Renal cortical epithelial cell (primary cell): ENCODE results near the gene GPR142. TPM values are rescaled to one million over a fixed set of nuclear protein-coding genes. Genes with fewer than 3 reads are reported as not detected.

Experiments
- DNase-seq: peaks from one replicate; pipeline ENCODE4 v3.0.0-alpha.2; 2011; ENCODE audit warnings: low read depth
- total RNA-seq: library from RNA; depleted of rRNA; stranded (reverse); fragments of >200 nt; gene quantifications from 2 replicates; pipeline ENCODE4 v1.2.3, GENCODE V29; 2014

GPR142 gene, protein sequence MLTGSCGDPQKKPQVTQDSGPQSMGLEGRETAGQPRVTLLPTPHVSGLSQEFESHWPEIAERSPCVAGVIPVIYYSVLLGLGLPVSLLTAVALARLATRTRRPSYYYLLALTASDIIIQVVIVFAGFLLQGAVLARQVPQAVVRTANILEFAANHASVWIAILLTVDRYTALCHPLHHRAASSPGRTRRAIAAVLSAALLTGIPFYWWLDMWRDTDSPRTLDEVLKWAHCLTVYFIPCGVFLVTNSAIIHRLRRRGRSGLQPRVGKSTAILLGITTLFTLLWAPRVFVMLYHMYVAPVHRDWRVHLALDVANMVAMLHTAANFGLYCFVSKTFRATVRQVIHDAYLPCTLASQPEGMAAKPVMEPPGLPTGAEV
- not detected in 2 replicates for total RNA-seq

- DNase-seq = no peak
Measured at GRCh38 chr17:74367206-74367605, at the start of gene GPR142. Gene GPR142, plus strand, starts transcription at chr17:74367506. Its CDS starts 2,035 bp downstream, at chr17:74369541.

DNA sequence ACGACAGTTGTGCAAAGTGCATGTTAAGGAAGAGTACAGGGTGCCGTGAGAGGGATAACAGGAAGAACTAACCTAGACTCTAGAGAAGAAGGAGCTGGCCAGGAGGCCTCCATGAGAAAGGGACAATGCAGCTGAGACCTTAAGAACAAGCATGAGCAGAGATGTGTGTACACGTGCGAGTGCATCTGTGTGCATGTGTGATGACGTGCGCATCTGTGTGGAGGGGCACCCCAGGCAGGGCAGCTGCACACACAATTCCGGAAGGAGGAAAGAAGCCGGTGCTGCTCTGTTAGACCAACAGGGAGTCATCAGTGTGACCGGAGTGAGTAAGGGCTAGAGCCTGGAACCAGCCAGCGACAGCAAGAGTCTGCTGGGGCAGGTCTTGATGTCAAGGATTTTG lies 48.9 kb upstream of the GPR142 start:
- no peak for DNase-seq

- no peak for DNase-seq
Measured at GRCh38 chr17:74324521-74324920, 42.8 kb upstream of the GPR142 start.

DNA sequence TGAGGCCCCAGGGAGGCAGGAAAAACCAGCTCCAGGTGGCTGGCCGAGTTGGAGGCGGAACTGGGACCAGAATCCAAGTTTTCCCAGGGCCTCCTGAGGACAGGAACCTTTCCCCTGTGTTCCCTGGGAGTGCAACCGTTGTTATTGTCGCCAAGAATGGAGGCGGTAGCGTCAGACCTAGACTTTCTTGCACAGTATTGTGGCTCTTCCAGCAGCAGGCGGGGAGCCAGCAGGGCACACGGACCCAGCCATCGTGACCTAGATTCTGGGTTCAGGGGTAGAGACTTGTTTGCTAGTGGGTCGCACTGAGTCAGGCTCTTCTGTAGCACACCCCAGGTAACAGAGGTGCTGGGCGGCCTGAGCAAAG lies 41.9 kb upstream of the GPR142 start:
- no peak for DNase-seq

GRCh38 chr17:74325743-74326379 lies 41.4 kb upstream of the GPR142 start, which contains the start of gene KIF19:
Gene KIF19, plus strand, starts transcription at chr17:74326226. Its CDS starts 124 bp downstream, at chr17:74326350.
- DNase-seq = no peak

GRCh38 chr17:74326506-74326905 lies 40.8 kb upstream of the GPR142 start:
- no peak for DNase-seq

DNA sequence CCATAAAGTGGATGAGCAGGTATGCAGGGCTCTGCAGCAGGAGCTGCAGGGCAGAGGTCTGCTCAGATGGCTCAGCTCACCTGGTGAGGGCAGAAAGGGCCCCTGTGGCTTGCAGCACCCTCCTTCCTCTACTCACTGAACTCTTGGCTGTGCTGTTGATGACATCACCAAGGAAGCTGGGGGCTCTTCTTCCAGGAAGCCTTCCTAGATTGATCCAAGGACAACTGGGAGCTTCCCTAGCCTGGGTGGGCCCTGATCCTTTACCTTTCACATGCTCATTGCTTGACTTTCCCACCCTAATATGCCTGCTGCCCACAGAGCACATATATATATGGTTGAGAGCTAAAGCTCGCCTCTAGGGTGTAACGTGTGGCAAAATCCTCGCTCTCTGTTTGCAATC lies 38.8 kb upstream of the GPR142 start:
- DNase-seq = no peak

GRCh38 chr17:74329378-74329777 lies 37.9 kb upstream of the GPR142 start:
- DNase-seq = no peak

DNA sequence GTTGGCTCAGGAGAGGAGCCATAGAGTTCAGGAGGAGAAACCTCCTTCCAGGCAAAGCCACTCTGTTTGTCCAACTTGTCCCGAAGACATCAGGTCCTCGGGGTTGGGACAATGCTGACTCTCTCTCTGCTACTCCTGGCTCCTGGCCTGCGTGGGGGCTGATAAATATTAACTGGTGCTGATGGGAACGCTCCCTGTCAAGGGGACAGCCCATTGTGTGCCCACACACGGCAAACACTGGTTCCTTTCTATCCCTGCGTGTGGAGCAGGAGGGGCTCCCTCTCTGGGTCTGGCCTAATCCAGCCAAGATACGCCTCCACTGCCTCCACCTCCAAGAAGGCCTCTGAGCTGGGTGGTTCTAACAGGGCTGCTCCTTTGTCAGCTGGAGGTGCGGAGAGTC lies 36.9 kb upstream of the GPR142 start:
- no peak for DNase-seq

DNA sequence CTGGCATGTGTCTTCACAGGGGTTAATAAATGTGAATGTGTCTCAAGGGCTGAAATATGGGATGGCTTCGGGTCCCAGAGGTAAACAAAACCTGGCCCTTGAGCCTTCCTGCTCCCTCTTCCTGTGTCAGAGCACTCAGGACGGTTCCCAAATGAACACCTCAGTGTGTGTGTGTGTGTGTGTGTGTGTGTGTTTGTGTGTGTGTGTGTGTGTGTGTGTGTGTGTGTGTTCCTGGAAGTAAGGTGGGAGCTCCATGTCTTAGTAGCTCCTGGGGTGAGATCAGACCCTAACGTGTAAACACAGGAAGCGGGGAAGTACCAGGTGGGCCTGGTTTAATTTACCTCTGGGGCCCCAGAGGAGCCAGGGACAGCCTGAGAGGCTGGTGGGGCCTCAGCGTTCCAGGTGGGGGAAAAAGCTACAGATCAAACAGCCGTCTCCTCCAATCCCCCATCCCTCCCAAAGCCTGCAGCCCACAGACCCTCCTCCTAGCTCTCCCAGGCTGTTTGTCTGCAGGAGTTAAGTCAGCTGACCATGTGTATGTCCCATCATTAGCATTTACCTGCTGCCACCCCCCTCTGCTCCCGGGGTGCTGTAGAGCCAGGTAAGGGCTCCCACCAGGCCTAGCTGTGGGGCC lies 35.2 kb upstream of the GPR142 start:
- DNase-seq = no peak

GRCh38 chr17:74332763-74333283 lies 34.5 kb upstream of the GPR142 start:
- no peak for DNase-seq

DNA sequence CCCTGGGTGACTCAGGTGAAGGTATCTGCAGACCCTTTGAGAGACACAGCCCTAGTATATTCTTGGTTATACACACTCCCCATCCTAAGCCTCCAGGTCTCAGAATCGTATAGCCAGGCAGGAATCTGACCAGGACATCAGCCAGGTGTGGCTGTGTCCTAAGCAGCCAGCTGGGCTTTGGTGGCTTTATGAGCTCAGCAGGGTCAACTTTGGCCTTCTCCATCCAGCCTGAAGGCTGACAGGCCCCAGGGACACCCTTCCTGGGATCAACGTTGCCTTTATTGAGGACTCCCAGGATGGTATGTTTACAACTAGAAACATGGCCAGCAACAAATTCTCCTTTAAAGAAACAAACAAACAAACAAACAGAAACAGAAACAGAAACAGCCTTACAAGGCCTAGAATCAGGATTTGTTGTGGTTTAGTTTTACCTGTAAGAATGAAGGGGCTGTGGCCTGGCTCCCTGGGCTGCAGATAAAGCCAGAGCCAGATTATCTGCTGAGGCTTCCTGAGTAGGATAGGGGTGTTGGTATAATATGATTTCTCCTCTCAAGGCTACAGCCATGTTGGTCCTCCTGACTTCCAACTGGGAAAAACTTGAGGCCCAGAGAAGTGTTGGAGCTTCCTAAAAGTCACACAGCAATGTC lies 32.8 kb upstream of the GPR142 start:
- no peak for DNase-seq

- DNase-seq = no peak
Measured at GRCh38 chr17:74335529-74336062, 31.7 kb upstream of the GPR142 start.

GRCh38 chr17:74336307-74336706 lies 31.0 kb upstream of the GPR142 start:
- no peak for DNase-seq

DNA sequence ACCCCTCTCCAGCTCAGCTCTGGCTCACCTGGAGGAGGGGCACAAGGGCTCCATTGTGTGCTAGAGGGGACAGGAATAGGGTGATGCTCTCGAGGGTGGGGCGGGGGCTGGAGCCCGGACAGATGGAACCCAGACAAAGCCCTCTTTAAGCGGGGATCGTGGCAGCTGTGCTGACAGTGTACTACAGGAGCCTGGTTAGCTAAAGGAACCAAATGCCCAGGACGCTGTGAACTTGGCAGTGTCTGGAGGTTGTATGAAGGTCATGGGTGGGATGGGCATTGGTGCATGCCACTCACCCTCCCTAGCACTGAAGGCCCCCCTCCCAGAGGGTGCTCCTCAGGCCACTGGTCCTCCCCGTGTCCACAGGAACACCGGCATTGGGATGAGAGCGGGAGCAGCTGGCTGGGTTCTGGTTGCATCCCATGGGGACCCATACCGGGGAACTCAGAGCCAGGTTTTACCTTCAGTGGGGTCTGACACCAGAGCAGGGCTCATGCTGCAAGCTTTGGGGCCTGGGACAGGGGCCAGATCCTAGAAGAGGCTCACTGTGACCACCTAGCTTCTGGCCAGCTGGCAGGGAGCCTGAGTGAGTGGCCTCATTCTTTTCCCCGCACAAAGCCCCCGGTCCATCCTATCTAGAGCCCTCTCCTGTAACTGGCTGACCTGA lies 29.3 kb upstream of the GPR142 start:
- no peak for DNase-seq

- no peak for DNase-seq
Measured at GRCh38 chr17:74339537-74340195, 27.6 kb upstream of the GPR142 start.

GRCh38 chr17:74340470-74341023 lies 26.8 kb upstream of the GPR142 start:
- DNase-seq = no peak

- DNase-seq = no peak
Measured at GRCh38 chr17:74342224-74342623, 25.1 kb upstream of the GPR142 start.

DNA sequence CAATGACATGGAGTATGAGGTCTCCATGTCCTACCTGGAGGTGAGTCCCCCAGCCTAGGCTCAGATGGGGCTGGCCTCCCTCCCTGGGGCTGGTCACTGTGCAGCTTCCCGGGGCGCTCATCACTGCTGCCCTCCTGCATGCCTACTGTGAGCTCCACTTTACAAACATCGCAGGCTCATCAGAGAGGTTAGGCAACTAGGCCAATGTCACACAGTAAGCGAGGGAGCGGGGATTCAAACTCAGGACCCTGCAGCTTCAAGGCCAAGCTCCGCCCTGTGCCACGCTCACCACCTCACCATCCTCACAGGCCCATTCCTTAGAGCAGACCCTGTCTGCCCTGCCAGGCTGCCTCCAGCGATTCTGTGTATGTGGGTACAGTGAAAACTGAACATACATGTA lies 24.2 kb upstream of the GPR142 start:
- no peak for DNase-seq

DNA sequence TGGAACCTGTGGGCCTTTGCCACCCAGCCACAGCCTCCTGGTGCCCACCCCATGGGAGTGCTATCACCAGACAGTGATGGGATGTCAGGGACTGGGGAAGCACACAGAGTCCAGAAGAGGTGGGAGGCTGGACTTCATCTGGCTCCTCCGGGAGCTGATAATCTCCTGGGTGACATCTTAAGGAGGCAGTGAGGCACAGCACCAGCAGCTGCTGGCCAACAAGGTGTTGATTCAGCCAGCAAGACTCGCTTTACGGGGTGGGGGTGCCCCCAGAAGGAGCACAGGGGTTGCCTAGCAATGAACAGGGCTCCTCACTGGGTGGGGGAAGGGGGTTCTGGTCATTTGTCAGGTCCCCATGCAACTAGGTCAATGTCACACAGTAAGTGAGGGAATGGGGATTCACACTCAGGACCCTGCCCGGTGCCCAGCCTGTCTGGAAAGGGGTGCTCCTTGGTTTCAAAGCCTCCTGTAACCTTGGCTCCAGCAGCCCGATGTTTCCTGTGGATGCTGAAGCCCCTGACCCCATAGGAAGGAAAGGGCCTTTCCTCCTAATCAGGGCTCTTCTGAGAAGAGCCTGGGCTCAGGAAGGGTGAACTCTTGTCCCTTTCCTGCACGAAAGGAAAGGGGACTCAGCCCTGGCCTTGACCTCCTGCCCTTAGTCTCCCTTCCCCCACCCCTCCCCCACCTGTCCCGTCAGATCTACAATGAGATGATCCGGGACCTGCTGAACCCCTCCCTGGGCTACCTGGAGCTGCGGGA lies 23.6 kb upstream of the GPR142 start:
- no peak for DNase-seq
